Measurements from ENCODE around the gene ANKLE2.

- TF ChIP-seq CTCF (IDR thresholded peaks at IDR 0.05) (no peak), POLR2A (IDR thresholded peaks at IDR 0.05) (no peak)
Measured at GRCh38 chr12:132761032-132761920, at the start of gene ANKLE2.

Data from lower leg skin (tissue), 3 donors.